ENCODE results near the gene TRIAP1.
"Not testable (repeated sequence)": the region's sequence is repeated elsewhere in the genome, so short reads cannot be mapped to it uniquely, and the experiment has no call there.

Gene TRIAP1

DNA sequence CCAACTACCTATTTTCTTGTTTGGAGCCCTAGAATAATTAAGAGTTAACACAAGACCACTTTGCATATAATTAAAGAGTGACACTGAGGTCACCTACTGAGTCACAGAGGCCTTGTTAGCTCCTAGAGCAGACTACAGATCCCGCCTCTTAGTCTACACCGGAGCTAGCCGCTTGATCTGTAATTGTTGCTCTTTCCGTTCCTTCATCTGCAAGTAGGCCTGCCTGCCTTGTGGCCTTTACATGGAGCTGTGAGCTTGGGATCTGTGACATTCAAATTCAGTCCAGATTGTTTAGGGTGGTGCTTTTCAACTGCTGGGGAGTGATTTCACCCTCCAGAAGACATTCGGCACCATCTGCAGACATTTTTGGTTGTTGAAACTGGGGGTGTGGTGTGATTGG, 44.1 kb upstream of the TRIAP1 start:
- no peaks in the 10 kb centered on the region for H4K20me1 ChIP-seq (ENCODE audit: insufficient read depth, low read length)
- H3F3A ChIP-seq (ENCODE audit: insufficient read depth, low read length): no peaks in the 10 kb centered on the region; the same call in 1 of the 2 replicates
- no peak for TF ChIP-seq EZH2 (IDR thresholded peaks at IDR 0.05; ENCODE audit: borderline replicate concordance, low read length)
- TF ChIP-seq, protein P1, sequence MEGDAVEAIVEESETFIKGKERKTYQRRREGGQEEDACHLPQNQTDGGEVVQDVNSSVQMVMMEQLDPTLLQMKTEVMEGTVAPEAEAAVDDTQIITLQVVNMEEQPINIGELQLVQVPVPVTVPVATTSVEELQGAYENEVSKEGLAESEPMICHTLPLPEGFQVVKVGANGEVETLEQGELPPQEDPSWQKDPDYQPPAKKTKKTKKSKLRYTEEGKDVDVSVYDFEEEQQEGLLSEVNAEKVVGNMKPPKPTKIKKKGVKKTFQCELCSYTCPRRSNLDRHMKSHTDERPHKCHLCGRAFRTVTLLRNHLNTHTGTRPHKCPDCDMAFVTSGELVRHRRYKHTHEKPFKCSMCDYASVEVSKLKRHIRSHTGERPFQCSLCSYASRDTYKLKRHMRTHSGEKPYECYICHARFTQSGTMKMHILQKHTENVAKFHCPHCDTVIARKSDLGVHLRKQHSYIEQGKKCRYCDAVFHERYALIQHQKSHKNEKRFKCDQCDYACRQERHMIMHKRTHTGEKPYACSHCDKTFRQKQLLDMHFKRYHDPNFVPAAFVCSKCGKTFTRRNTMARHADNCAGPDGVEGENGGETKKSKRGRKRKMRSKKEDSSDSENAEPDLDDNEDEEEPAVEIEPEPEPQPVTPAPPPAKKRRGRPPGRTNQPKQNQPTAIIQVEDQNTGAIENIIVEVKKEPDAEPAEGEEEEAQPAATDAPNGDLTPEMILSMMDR (IDR thresholded peaks at IDR 0.05; ENCODE audit: low read length): no peak
- H3K4me3 ChIP-seq (ENCODE audit: low read depth, low read length, poor library complexity, severe bottlenecking): no peak overlapping the region
- H2AFZ ChIP-seq (ENCODE audit: low read length): no peak overlapping the region
- H3K36me3 ChIP-seq (ENCODE audit: insufficient read depth, low read length): no peaks in the 10 kb centered on the region
- no peaks in the 10 kb centered on the region for H3K79me2 ChIP-seq (ENCODE audit: insufficient read depth, low read length)
- H3K9me2 ChIP-seq (ENCODE audit: low read depth, low read length): no peaks in the 10 kb centered on the region
- H3K27ac ChIP-seq (ENCODE audit: low read depth, low read length, poor library complexity, severe bottlenecking): no peak overlapping the region
- H3K4me2 ChIP-seq (ENCODE audit: low read length): no peak overlapping the region
- no peak overlapping the region for H3K9ac ChIP-seq (ENCODE audit: low read length)
- H3K27me3 ChIP-seq (ENCODE audit: insufficient read depth, low read length): no peaks in the 10 kb centered on the region
- H3K4me1 ChIP-seq (ENCODE audit: insufficient read depth, low read length, severe bottlenecking): peaks cover 20% of the 10 kb centered on the region
- no peaks in the 10 kb centered on the region for H3K9me3 ChIP-seq (ENCODE audit: low read length)

DNA sequence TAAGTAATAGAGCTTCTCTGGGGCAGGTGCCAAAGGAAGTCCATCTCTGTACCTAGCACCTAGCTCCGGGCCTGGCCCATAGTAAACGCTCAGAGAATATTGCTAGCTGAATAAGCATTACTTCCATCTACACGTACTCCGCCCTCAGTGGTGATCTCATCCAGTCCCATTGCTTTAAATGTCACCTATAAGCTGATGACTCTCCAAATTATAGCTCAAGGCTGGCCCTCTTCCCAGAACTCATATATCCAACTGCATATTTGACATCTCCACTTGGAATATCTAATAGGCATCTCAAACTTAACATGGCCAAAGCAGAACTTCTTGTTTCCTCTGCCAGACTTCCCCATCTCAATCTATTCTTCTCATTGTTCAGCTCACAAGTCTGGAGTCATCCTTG, 42.8 kb upstream of the TRIAP1 start:
- Histone ChIP-seq H3K9me3 (ENCODE audit: low read length) (no peaks in the 10 kb centered on the region), H3K36me3 (ENCODE audit: insufficient read depth, low read length) (no peaks in the 10 kb centered on the region), H3F3A (ENCODE audit: insufficient read depth, low read length) (no peaks in the 10 kb centered on the region; the same call in 1 of the 2 replicates), H3K9ac (ENCODE audit: low read length) (no peak overlapping the region), H3K79me2 (ENCODE audit: insufficient read depth, low read length) (no peaks in the 10 kb centered on the region), H2AFZ (ENCODE audit: low read length) (no peak overlapping the region), H3K27me3 (ENCODE audit: insufficient read depth, low read length) (no peaks in the 10 kb centered on the region), H3K4me2 (ENCODE audit: low read length) (no peak overlapping the region), H3K27ac (ENCODE audit: low read depth, low read length, poor library complexity, severe bottlenecking) (no peak overlapping the region), H3K4me3 (ENCODE audit: low read depth, low read length, poor library complexity, severe bottlenecking) (no peak overlapping the region), H3K4me1 (ENCODE audit: insufficient read depth, low read length, severe bottlenecking) (peaks cover 9% of the 10 kb centered on the region), H4K20me1 (ENCODE audit: insufficient read depth, low read length) (no peaks in the 10 kb centered on the region), H3K9me2 (ENCODE audit: low read depth, low read length) (no peaks in the 10 kb centered on the region)
- no peak for TF ChIP-seq EZH2 (IDR thresholded peaks at IDR 0.05; ENCODE audit: borderline replicate concordance, low read length)
- TF ChIP-seq, protein P1 (IDR thresholded peaks at IDR 0.05; ENCODE audit: low read length): no peak

DNA sequence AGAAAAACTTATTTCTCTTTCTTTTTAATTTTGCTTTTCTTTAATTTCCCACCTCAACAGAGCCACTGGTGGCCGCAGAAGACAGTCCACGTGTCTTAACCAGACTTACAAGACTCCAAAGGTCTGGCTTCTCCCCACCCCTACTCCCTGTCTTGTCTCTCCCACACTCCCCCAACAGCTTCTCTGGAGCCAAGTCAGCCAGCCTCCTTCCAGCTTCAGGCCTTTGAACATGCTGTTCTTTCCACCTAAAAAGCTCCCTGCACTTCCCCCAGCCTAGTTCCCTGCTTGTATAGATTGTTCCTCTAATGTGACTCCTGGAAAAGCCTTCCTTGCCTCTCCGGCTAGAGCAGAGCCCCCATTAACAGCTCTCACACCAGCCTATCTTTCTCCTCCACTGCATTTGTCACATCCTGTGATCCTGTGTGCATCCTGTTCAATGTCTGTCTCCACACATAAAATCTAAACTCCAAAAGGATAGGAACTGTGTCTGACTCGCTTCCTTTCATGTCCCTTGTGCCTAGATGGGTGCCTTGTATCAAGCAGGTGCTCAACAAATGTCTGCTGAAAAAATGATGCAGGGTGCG, 42.0 kb upstream of the TRIAP1 start:
- no peaks in the 10 kb centered on the region for H3K79me2 ChIP-seq (ENCODE audit: insufficient read depth, low read length)
- H3K9me2 ChIP-seq (ENCODE audit: low read depth, low read length): no peaks in the 10 kb centered on the region
- H3K27me3 ChIP-seq (ENCODE audit: insufficient read depth, low read length): no peaks in the 10 kb centered on the region
- H4K20me1 ChIP-seq (ENCODE audit: insufficient read depth, low read length): no peaks in the 10 kb centered on the region
- TF ChIP-seq, protein P1 (IDR thresholded peaks at IDR 0.05; ENCODE audit: low read length): no peak
- no peak for TF ChIP-seq EZH2 (IDR thresholded peaks at IDR 0.05; ENCODE audit: borderline replicate concordance, low read length)
- no peaks in the 10 kb centered on the region; the same call in 1 of the 2 replicates for H3F3A ChIP-seq (ENCODE audit: insufficient read depth, low read length)
- no peak overlapping the region for H3K4me2 ChIP-seq (ENCODE audit: low read length)
- no peak overlapping the region for H2AFZ ChIP-seq (ENCODE audit: low read length)
- H3K9ac ChIP-seq (ENCODE audit: low read length): no peak overlapping the region
- H3K27ac ChIP-seq (ENCODE audit: low read depth, low read length, poor library complexity, severe bottlenecking): no peak overlapping the region
- H3K4me1 ChIP-seq (ENCODE audit: insufficient read depth, low read length, severe bottlenecking): peaks cover 9% of the 10 kb centered on the region
- no peak overlapping the region for H3K4me3 ChIP-seq (ENCODE audit: low read depth, low read length, poor library complexity, severe bottlenecking)
- peaks cover 4% of the 10 kb centered on the region; the same call in 1 of the 2 replicates for H3K36me3 ChIP-seq (ENCODE audit: insufficient read depth, low read length)
- H3K9me3 ChIP-seq (ENCODE audit: low read length): no peaks in the 10 kb centered on the region

DNA sequence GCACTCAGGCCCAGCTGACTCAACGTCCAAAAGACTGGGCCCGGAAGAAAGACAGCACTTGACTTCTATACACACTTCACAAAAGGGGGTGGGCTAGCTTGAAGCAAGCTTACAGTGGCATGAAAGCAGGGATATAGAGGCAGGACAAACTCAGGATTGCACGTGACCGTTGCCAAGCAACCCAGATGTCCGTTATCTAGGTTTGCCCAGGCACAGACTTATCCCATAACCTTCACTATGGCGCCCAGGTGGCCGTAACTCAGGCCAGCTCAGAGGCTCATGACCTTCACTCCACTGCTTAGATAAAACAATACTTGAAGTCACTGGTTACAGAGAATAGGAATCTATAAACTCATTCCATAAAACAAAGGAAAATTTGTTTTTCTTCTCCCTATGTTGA, 41.4 kb upstream of the TRIAP1 start:
- not testable (repeated sequence) for H3K9ac ChIP-seq (ENCODE audit: low read length); H3K27ac ChIP-seq (ENCODE audit: low read depth, low read length, poor library complexity, severe bottlenecking); H3K4me3 ChIP-seq (ENCODE audit: low read depth, low read length, poor library complexity, severe bottlenecking); H2AFZ ChIP-seq (ENCODE audit: low read length); H3K36me3 ChIP-seq (ENCODE audit: insufficient read depth, low read length); H3K9me2 ChIP-seq (ENCODE audit: low read depth, low read length); H3K4me2 ChIP-seq (ENCODE audit: low read length); H3K4me1 ChIP-seq (ENCODE audit: insufficient read depth, low read length, severe bottlenecking); H3K27me3 ChIP-seq (ENCODE audit: insufficient read depth, low read length); H4K20me1 ChIP-seq (ENCODE audit: insufficient read depth, low read length); H3F3A ChIP-seq (ENCODE audit: insufficient read depth, low read length); H3K9me3 ChIP-seq (ENCODE audit: low read length); H3K79me2 ChIP-seq (ENCODE audit: insufficient read depth, low read length)

All from OCI-LY1 (cell line).